Measurements from ENCODE around the gene RDH14.

GRCh38 chr2:18531194-18531593 lies 29.3 kb downstream of the RDH14 start:
- no peak for TF ChIP-seq EZH2 (IDR thresholded peaks at IDR 0.05)
- TF ChIP-seq POLR2AphosphoS5 (IDR thresholded peaks at IDR 0.05; ENCODE audit: borderline replicate concordance, low read depth, low read length): no peak
- TF ChIP-seq FOXP2 (optimal IDR thresholded peaks at IDR 0.05; ENCODE audit: control extremely low read depth, extremely low read length, insufficient read depth): no peak
